Panc1 (cell line): Measurements from ENCODE around the gene CXCR3. TPM values are rescaled to one million over a fixed set of nuclear protein-coding genes. Genes with fewer than 3 reads are reported as not detected.
"Not testable (repeated sequence)": the region's sequence is repeated elsewhere in the genome, so short reads cannot be mapped to it uniquely, and the experiment has no call there.

Experiments
- ATAC-seq: fragments of 200-7000 bp; cut with Tn5 transposase; 2 replicates; pipeline ENCODE4 v1.9.1; 2020; ENCODE audit warnings: mild to moderate bottlenecking, moderate library complexity
- BruUV-seq: library from RNA; stranded (reverse); fragments of 400-500 nt; replicated peaks from 2 replicates; lab custom pipeline; 2021; lab: Mats Ljungman, UMichigan
- CTCF ChIA-PET: fragments of 300-600 bp; sonication (Branson Sonifier 250); formaldehyde crosslinking; loops from one replicate; lab custom pipeline; 2022; ENCODE audit warnings: antibody characterized with exemption; lab: Charles Lee
- POLR2A ChIA-PET: fragments of 300-600 bp; sonication (Branson Sonifier 250); formaldehyde crosslinking; loops from one replicate; lab custom pipeline; 2022; ENCODE audit warnings: antibody characterized with exemption; lab: Charles Lee
- DNase-seq: peaks from one replicate; pipeline ENCODE4 v3.0.0-alpha.2; 2010; ENCODE audit warnings: low read depth, low spot score
- H3K27ac ChIP-seq: 2 replicates; pipeline ENCODE4 v1.5.1; 2011; ENCODE audit warnings: mild to moderate bottlenecking, low read length, inconsistent platforms
- H3K27me3 ChIP-seq: fragments of 200-500 bp; sonication (Bioruptor generic); 2 replicates; pipeline ENCODE4 v1.6.0; 2014; ENCODE audit warnings: low read length, inconsistent platforms; ENCODE audit not compliant: control insufficient read depth, insufficient read depth
- H3K36me3 ChIP-seq: fragments of 200-500 bp; sonication (Bioruptor generic); 2 replicates; pipeline ENCODE4 v1.5.1; 2014; ENCODE audit warnings: inconsistent platforms, mild to moderate bottlenecking, low read length, moderate library complexity; ENCODE audit not compliant: control insufficient read depth, insufficient read depth
- H3K4me1 ChIP-seq: 2 replicates; pipeline ENCODE4 v1.5.1; 2011; ENCODE audit warnings: inconsistent platforms, mild to moderate bottlenecking, low read length, moderate library complexity; ENCODE audit not compliant: control insufficient read depth, insufficient read depth
- H3K4me3 ChIP-seq, 2 experiments: 2 replicates each; pipeline ENCODE4 v1.5.1; 2011 to 2012; ENCODE audit warnings: low read depth in 2 of 2, low read length in 2 of 2, mild to moderate bottlenecking in 2 of 2, inconsistent platforms in 1 of 2, moderate library complexity in 1 of 2
- H3K9me3 ChIP-seq: fragments of 200-500 bp; sonication (Bioruptor generic); 2 replicates; pipeline ENCODE4 v1.5.1; 2014; ENCODE audit warnings: low read depth, mild to moderate bottlenecking, inconsistent platforms, low read length, moderate library complexity; ENCODE audit not compliant: control insufficient read depth, insufficient read depth
- CTCF ChIP-seq: fragments of 450-650 bp; IDR thresholded peaks from 2 replicates; pipeline ENCODE4 v1.5.1; 2017; ENCODE audit warnings: mild to moderate bottlenecking
- POLR2AphosphoS5 ChIP-seq: IDR thresholded peaks from 2 replicates; pipeline ENCODE4 v1.6.1; 2012; ENCODE audit warnings: mild to moderate bottlenecking, low read depth, low read length, moderate library complexity
- SIN3A ChIP-seq: IDR thresholded peaks from 2 replicates; pipeline ENCODE4 v1.6.1; 2012; ENCODE audit warnings: low read depth, mild to moderate bottlenecking, low read length, moderate library complexity, borderline replicate concordance; ENCODE audit not compliant: insufficient read depth
- TCF7L2 ChIP-seq: IDR thresholded peaks from 2 replicates; pipeline ENCODE4 v1.6.1; 2011; ENCODE audit warnings: mild to moderate bottlenecking, low read depth, low read length, inconsistent platforms
- in situ Hi-C: cut with HindIII; loops from 2 replicates; pipeline ENCODE4 v1.10.0; 2016; ENCODE audit warnings: low sequenced_read_pairs, low pct_unique_long_range_greater_than_20kb
- intact Hi-C: fragments of 100-400 bp; cut with micrococcal nuclease; formaldehyde crosslinking; loops from one replicate; pipeline ENCODE4 v1.10.0; 2022; ENCODE audit not compliant: unreplicated experiment
- total RNA-seq: library from RNA; stranded (reverse); gene quantifications from one replicate; pipeline ENCODE4 v1.2.1, GENCODE V29; 2021; ENCODE audit not compliant: unreplicated experiment
- TF ChIP-seq, protein P1 (sequence below), 2 experiments: IDR thresholded peaks; 2 replicates each; pipeline ENCODE4 v1.6.1; 2011 to 2012; ENCODE audit warnings: low read depth in 2 of 2, control low read depth in 1 of 2, low read length in 1 of 2, mild to moderate bottlenecking in 1 of 2, moderate library complexity in 1 of 2; ENCODE audit not compliant: insufficient read depth in 1 of 2

CXCR3 gene
- total RNA-seq, 1 experiment from 2014 or later = not detected

- ATAC-seq (no peak), DNase-seq (no peak)
- BruUV-seq = no TSS peak
- in situ Hi-C loops = no loop called here
- Histone ChIP-seq H3K27me3 (no peaks in the 10 kb centered on the region), H3K9me3 (no peaks in the 10 kb centered on the region), H3K36me3 (no peaks in the 10 kb centered on the region), H3K4me1 (no peaks in the 10 kb centered on the region), H3K27ac (no peak overlapping the region), H3K4me3 (no peak overlapping the region)
- ChIA-PET POLR2A (no interaction called here), CTCF (interaction anchor here (0.6 kb wide), 1 partner anchor 9 kb away, joined by 5 read pairs; no protein-coding TSS in a partner anchor)
- intact Hi-C loops = no loop called here
- TF ChIP-seq TCF7L2 (no peak), POLR2AphosphoS5 (no peak), SIN3A (no peak), CTCF (no peak)
- TF ChIP-seq, protein P1, sequence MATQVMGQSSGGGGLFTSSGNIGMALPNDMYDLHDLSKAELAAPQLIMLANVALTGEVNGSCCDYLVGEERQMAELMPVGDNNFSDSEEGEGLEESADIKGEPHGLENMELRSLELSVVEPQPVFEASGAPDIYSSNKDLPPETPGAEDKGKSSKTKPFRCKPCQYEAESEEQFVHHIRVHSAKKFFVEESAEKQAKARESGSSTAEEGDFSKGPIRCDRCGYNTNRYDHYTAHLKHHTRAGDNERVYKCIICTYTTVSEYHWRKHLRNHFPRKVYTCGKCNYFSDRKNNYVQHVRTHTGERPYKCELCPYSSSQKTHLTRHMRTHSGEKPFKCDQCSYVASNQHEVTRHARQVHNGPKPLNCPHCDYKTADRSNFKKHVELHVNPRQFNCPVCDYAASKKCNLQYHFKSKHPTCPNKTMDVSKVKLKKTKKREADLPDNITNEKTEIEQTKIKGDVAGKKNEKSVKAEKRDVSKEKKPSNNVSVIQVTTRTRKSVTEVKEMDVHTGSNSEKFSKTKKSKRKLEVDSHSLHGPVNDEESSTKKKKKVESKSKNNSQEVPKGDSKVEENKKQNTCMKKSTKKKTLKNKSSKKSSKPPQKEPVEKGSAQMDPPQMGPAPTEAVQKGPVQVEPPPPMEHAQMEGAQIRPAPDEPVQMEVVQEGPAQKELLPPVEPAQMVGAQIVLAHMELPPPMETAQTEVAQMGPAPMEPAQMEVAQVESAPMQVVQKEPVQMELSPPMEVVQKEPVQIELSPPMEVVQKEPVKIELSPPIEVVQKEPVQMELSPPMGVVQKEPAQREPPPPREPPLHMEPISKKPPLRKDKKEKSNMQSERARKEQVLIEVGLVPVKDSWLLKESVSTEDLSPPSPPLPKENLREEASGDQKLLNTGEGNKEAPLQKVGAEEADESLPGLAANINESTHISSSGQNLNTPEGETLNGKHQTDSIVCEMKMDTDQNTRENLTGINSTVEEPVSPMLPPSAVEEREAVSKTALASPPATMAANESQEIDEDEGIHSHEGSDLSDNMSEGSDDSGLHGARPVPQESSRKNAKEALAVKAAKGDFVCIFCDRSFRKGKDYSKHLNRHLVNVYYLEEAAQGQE (IDR thresholded peaks at IDR 0.05; ENCODE audit: insufficient read depth in 1 of 2, low read depth in 2 of 2, low read length in 1 of 2) = no peak
Measured at GRCh38 chrX:71664889-71665491, 46.7 kb upstream of the CXCR3 start.

DNA sequence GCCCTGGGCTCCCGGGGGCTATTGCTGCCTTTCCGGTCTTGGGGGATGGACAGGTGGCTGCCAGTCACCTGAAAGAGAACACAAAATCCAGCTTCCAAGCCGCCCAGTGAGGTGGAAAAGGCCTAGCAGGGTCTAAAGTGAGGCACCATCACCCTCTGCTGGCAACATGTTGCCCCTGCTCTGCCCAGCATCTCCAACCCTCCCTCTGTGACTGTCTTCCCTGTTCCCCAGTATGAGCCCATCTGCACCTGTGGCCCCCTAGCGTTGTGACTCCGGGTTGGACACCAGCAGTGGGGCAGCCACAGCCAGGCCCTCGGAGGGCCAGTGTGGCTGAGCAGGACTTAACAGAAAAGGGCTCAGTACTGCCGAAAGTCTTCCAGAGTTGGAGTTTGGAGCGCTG is 45.9 kb upstream of the CXCR3 start:
- in situ Hi-C loops, BruUV-seq, CTCF ChIA-PET: not testable (repeated sequence)

GRCh38 chrX:71663238-71663637 is 44.9 kb upstream of the CXCR3 start:
- H3K4me1 ChIP-seq, H3K4me3 ChIP-seq, H3K9me3 ChIP-seq, H3K36me3 ChIP-seq, in situ Hi-C loops, H3K27me3 ChIP-seq, CTCF ChIA-PET, intact Hi-C loops, H3K27ac ChIP-seq, DNase-seq, POLR2A ChIA-PET, ATAC-seq, BruUV-seq: not testable (repeated sequence)

More for the DNA sequence above, 45.9 kb upstream of the CXCR3 start:
- H3K4me3 ChIP-seq, intact Hi-C loops, POLR2A ChIA-PET, H3K36me3 ChIP-seq, H3K4me1 ChIP-seq, H3K27ac ChIP-seq, DNase-seq, H3K9me3 ChIP-seq, H3K27me3 ChIP-seq: not testable (repeated sequence)
- TF ChIP-seq CTCF = peak; percentile 71
- ATAC-seq = peak; percentile 90

- intact Hi-C loops, H3K27me3 ChIP-seq, H3K4me1 ChIP-seq, H3K27ac ChIP-seq, CTCF ChIA-PET, ATAC-seq, H3K4me3 ChIP-seq, POLR2A ChIA-PET, BruUV-seq, H3K9me3 ChIP-seq, DNase-seq, H3K36me3 ChIP-seq, in situ Hi-C loops: not testable (repeated sequence)
Measured at GRCh38 chrX:71662654-71663053, 44.3 kb upstream of the CXCR3 start.
